ENCODE results near the gene FBXL16.

DNA sequence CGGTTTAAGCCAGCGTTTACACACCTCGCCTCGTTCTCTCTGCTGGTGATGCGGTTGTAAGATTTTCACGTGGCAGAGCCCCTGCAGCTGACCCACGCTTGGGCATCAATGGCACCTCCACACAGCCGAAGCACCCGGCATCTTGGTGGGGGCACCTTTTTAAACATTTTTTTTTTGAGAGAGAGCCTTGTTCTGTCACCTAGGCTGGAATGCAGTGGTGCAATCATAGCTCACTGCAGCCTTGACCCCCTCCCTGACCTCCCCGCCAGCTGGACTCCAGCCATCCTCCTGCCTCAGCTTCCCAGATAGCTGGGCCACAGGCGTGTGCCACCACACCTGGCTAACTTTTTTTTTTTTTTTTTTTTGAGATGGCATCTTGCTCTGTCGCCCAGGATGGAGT is 51.6 kb downstream of the FBXL16 start:
- TF ChIP-seq CHD2 (IDR thresholded peaks at IDR 0.05; ENCODE audit: low read depth, low read length), result no peak
- TF ChIP-seq TGIF2 (CRISPR knock-in tag; IDR thresholded peaks at IDR 0.05), result no peak

Measured in K562 (cell line).